Medulla oblongata (tissue), 1 donor: ENCODE data around the gene UCK1.
A peak's percentile ranks its signal among the peaks of the same experiment; 100 is the strongest.
"Not testable (repeated sequence)": the region's sequence is repeated elsewhere in the genome, so short reads cannot be mapped to it uniquely, and the experiment has no call there.

Experiments used
- DNase-seq: peaks from one replicate; pipeline ENCODE4 v3.0.0-alpha.2; 2015; ENCODE audit errors: extremely low spot score

Gene UCK1

DNA sequence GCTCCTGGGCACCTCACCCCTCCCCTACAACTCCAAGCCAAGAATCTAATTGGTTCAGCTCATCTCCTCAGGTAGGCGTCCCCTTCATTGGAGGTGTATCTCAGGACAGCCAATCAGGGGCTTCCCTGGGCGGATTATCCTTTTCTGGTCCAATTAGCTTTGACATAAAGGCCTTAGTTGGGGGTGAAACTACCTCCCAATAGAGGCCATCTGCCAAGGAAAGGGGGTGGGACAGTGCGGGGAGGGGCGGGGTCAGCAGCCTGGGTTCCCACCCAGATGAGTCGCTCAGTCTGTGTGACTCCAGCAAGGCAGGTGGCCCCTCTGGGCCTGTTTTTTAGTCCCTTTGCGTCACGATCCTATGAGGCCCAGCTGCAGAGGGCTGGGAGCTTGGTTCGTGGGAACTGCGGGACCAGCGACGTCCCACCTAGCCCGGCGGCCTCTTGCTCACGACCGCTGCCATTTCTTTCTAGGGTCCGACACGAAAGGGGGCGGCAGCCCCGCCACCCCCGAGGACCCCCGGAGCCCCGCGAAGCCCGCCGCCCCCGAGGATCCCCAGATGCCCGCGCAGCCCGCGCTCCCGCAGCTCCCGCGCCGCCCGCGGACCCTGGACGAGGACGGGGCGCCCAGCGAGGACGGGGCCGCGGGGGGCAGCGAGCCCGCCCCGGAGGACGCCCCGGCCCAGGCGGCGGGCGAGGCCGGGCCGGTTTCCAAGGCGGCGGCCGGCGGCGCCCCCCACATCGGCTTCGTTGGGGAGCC, 23.2 kb upstream of the UCK1 start:
- no peak for DNase-seq

DNA sequence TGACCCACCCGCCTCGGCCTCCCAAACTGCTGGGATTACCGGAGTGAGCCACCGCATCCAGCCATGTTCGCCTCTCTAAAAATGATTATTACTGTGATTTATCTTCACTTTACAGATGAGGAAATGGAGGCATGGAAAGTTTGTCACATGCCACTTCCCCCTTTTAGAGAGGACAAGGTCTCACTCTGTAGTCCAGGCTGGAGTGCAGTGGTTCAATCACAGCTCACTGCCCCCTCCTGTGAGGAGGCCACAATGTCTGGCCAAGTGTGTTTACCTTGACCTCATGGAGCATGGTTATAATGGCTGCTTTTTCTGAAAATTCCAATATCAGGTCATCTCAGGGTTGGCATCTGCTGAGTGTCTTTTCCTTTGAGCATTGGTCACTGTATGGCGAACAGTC, 21.0 kb upstream of the UCK1 start:
- no peak for DNase-seq

DNA sequence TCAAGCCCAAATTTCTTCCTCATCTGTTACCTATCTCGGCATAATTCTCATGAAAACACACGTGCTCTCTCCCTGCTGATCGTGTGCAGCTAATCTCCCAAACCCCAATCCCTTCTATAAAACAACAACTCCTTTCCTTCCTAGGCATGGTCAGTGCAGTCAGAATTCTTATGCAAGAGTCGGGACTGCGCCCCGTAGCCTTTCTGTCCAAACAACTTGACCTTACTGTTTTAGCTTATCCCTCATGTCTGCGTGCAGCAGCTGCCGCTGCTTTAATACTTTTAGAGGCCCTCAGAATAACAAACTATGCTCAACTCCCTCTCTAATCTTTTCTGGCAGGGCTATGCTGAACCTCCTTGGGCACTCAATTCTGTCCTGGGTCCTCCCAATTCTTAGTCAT, 19.4 kb upstream of the UCK1 start:
- not testable (repeated sequence) for DNase-seq

GRCh38 chr9:131549186-131549585, 18.1 kb upstream of the UCK1 start:
- not testable (repeated sequence) for DNase-seq

DNA sequence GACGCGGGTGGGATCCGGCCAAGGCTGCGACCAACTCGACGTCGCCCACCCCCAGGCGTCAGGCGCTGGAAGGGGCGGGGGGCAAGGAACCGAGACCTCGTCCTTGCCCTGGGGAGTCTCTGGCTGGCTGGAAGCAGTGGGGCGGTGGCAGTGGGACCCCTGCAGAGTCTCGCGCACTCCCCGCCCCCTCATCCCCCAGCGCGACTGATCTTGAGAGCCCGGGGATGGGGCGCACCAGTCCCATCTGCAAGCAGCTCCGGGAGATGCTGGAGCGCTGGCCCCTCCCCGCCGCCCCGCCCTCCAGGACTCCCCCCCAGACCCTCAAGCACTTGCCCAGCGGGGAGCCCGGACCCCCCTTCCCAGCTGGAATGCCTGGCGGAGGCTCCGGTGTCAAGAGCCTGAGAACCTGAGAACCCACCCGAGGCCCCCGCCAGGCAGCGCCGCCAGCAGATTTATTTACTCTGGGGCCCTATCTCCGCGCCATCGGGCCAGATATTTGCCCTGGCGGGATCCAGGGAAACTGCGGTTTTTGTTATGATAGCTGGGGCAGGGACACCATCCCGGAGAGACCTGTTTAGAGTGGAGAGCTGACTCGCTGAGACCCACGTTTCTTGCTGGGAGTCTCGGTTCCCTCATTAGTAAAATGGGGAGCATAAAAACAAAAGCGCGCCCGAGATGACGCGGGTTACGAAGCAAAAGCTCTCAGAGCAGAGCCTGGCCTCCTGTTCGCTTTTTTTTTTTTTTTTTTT, 15.4 kb upstream of the UCK1 start:
- DNase-seq: no peak

DNA sequence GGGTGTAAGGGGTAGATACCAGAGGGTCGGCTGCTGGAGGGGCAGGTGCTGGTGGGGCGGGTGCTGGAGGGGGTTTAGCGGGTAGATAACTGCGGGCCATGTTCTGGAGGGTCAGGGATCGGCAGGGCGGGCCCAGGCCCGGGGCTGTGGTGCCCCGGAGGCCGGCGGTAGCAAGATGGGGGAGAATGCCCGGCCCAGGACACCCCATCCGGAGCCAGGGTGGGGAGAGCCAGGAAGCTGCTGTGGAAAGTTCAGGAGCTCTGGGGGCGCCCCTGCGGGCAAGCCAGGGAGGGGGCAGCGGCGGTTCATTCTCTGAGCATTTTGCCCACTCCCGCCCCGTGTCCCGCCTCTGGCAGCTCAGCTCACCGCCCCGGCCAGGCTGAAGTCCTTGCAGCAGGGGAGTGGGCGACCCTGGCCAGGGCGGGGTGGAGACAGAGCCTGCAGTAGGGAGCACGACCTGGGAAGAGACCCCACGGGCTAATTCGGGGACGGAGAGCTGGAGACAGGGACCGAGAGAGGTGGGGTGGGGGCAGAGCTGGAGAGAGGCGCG, 14.8 kb upstream of the UCK1 start:
- no peak for DNase-seq

- no peak for DNase-seq
Measured at GRCh38 chr9:131545003-131545785, 14.1 kb upstream of the UCK1 start, which contains the start of gene PRRT1B. PRRT1B (plus strand) TSS chr9:131545523; CDS start chr9:131545616, 93 bp downstream.

DNA sequence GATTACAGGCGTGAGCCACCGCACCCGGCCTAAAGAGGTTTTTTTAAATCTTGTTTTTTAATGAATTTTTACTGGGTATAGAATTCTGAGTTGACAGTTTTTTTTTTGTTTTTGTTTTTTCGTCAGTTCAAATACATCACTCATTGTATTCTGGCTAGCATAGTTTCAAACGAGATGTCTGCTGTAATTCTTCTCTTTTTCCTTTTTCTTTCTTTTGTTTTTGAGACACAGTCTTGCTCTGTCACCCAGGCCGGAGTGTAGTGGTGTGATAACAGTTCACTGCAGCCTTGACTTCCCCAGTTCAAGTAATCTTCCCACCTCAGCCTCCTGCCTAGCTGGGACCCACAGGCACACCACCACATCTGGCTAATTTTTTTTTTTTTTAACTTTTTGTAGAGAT, 12.1 kb upstream of the UCK1 start:
- no peak for DNase-seq

DNA sequence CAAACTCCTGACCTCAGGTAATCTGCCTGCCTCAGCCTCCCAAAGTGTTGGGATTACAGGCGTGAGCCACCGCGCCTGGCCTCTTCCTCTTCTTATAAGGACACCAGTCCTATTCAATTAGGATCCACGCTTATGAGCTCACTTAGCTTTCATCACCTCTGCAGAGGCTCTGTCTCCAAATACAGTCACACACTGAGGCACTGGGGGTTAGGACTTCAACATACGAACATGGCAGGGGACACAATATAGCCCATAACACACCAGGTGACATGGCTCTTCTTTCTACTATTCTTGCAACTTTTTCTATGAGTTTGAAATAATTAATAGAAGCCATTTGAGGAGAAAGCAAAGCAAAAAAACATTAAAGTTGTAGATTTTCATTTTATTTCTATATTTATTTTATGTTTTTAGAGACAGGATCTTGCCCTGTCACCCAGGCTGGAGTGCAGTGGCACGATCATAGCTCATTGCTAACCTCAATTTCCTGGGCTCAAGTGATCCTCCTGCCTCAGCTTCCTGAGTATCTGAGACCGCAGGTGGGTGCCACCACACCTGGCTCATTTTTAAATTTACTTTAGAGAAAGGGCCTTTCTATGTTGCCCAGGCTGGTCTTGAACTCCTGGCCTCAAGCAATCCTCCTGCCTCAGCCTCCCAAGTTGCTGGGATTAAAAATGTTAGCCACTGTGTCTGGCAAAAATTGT, 8.3 kb upstream of the UCK1 start:
- DNase-seq: no peak

DNA sequence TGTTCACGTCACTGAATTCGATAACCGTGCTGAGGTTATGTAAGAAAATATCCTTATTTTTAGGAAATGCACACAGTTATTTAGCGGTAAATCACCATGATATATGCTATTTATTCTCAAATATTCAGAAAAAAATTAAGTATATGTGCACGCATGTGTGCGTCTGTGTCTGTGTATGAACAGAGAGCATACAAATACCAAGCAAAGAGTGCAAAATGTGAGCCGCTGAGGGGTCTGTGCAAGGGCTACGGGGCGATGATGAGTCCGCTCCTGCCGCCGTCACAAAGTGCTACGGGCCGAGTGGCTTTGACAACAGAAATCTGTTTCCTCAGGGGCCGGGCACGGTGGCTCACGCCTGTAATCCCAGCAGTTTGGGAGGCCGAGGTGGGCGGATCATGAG, 6.9 kb upstream of the UCK1 start:
- no peak for DNase-seq

DNA sequence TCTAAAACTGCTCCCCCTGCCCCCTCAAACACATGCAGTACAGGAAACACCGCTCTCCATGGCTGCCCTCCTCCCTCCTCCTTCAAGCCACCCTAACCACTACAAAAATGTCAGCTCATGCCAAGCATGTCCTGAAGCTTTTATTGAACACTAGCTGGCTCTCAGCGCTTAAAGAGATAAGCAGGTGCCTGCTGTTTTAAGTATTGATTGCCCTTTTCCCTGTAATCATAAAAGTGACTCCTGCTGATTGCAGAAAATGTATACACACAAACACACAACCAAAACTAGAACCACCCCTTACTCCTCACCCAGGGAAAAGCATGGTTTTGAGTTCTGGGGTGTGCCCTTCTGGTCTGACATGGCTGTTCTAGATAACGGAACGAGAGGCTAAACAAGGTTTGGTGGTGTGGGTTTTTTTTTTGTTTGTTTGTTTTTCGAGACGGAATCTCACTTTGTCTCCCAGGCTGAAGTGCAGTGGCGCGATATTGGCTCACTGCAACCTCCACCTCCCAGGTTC, 3.7 kb upstream of the UCK1 start:
- DNase-seq: no peak

DNA sequence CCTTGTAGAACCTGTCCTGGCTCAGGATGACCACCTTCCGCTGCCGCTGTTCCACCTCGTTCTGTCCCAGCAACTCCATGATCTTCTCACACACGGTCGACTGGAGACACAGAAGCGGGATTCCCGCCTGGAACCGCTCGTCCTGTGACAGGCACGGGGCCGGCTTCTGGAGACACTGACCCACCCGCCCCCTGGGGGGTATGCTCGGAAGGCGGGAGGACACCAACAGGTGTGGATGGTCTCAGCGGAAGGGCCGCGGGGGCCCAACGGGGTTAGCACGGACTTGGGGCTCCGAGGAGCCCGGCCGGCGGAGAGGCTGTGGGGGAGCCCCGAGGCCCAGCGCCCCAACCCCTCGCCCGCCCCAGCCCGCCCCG, 530 bp downstream of the UCK1 start:
- DNase-seq: no peak

- DNase-seq: no peak
Measured at GRCh38 chr9:131529597-131530545, 1.2 kb downstream of the UCK1 start.

DNA sequence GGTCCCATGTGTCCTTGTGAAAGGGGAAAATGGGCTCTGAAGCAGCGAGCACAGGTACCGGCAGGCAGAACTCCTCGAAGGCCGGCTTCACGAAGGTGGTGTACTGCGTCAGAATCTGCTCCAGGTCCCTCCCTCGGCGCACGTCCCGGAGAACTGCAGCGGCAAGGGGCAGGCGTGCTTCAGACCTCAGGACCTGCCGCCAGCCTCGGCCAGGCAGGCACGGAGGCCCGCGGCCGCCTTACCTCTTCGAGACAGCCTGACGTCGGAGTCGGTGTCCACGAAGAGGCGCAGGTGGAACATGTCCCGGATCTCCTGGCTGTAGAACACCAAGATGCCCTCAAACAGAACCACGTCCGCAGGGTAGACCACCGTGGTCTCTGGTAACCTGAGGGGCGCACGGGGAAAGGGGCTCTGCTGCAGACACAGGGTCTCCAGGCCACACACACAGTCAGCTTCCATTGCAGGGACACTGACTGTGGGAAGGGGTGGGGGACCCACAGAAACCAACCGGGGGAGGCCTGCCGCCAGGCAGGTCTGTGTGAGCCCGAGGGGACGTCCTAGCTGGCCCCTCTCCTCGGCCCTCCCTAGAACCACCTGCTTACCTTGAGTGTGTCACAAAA, 2.1 kb downstream of the UCK1 start:
- DNase-seq: no peak

DNA sequence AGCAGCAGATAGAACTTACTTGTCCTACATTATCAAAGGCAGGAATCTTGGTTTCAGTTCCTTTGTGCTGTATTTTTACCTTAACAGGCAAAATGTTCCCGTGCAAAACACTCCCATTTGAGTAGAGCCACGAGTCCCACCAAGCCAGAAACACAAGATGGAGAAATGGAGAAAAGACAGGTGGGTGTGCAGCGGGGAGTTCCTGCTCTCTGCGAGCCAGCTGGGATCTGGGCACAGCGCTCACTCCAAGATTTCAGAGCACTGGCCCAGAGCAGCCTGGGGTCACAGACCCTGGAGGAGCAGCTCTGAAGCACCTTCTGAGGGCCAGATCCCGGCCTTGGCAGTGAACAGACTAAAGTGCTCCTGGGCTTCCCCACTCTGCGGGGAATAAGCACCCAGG, 2.9 kb downstream of the UCK1 start:
- DNase-seq: no peak

GRCh38 chr9:131525643-131526565, 5.2 kb downstream of the UCK1 start:
- peak; percentile 82 for DNase-seq

GRCh38 chr9:131524665-131525315, 6.3 kb downstream of the UCK1 start:
- no peak for DNase-seq
